Endothelial cell (in vitro differentiated cells): ENCODE measurements around the gene TEDC1. TPM values are rescaled to one million over a fixed set of nuclear protein-coding genes. Genes with fewer than 3 reads are reported as not detected.
A peak's percentile ranks its signal among the peaks of the same experiment; 100 is the strongest.

ENCODE experiments used
- DNase-seq: peaks from one replicate; pipeline ENCODE4 v3.0.0; 2021; ENCODE audit warnings: low spot score
- H3K27ac Mint-ChIP-seq: one replicate; pipeline ENCODE4 v1.8.0; 2021; ENCODE audit warnings: mixed read lengths, inconsistent platforms; ENCODE audit not compliant: unreplicated experiment
- H3K27me3 Mint-ChIP-seq: one replicate; pipeline ENCODE4 v1.8.0; 2021; ENCODE audit warnings: mild to moderate bottlenecking, moderate library complexity, mixed read lengths, inconsistent platforms; ENCODE audit not compliant: unreplicated experiment
- H3K36me3 Mint-ChIP-seq: one replicate; pipeline ENCODE4 v1.8.0; 2021; ENCODE audit warnings: mild to moderate bottlenecking, low read depth, mixed read lengths, inconsistent platforms; ENCODE audit not compliant: unreplicated experiment
- H3K4me1 Mint-ChIP-seq: one replicate; pipeline ENCODE4 v1.8.0; 2021; ENCODE audit warnings: mild to moderate bottlenecking, mixed read lengths, inconsistent platforms; ENCODE audit not compliant: unreplicated experiment
- H3K4me3 Mint-ChIP-seq: one replicate; pipeline ENCODE4 v1.8.0; 2021; ENCODE audit warnings: mild to moderate bottlenecking, mixed read lengths, inconsistent platforms; ENCODE audit not compliant: unreplicated experiment
- H3K9me3 Mint-ChIP-seq: one replicate; pipeline ENCODE4 v1.8.0; 2021; ENCODE audit warnings: mixed read lengths, inconsistent platforms; ENCODE audit not compliant: unreplicated experiment
- total RNA-seq: library from RNA; stranded (reverse); fragmentation: NEBNext Ultra II Directional; extraction: Animal tissue kit (Norgen Biotek cat#: 25700); gene quantifications from one replicate; pipeline ENCODE4 v1.2.1, GENCODE V29; 2021; ENCODE audit not compliant: unreplicated experiment
- TF ChIP-seq, protein P1 (sequence below): fragments of 200-600 bp; sonication (generic); IDR thresholded peaks from one replicate; pipeline ENCODE4 v1.5.0; 2021; ENCODE audit warnings: antibody characterized with exemption; ENCODE audit not compliant: unreplicated experiment

TEDC1 gene
- total RNA-seq, 1 donor from 2014 or later = 11.5 TPM

DNA sequence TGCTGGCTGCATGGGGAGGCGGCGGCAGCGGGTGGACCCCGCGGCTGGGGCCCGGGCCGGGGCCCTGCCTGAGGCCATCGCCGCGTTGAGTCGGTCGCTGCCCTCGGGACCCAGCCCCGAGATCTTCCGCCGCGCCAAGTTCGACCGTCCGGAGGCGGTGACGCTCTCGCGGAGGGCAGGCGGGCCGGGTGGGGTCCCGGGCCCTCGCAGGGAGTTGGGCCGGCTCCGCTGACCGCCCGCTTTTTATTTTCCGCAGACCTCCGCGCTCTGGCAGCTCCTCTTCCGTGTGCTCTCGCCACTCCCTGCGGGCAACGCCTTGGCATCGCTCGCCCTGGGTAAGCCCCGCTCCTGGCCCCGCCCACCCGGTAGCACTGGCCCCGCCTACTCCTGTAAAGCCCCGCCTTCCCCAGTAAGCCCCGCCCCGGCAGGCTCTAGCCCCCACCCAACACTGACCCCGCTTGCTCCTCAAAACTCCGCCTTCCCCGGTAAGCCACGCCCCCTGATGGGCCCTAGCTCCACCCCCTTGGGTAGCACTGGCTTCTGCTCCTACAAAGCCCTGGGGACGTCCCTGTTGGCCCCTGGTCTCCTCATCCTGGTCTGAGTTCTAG is 424 bp downstream of the TEDC1 start:
- DNase-seq = peak; percentile 79
- H3K36me3 Mint-ChIP-seq = no peaks in the 10 kb centered on the region
- peak overlapping the region; percentile 83 for H3K27ac Mint-ChIP-seq
- H3K27me3 Mint-ChIP-seq = peaks cover 23% of the 10 kb centered on the region
- H3K9me3 Mint-ChIP-seq = no peaks in the 10 kb centered on the region
- TF ChIP-seq, protein P1, sequence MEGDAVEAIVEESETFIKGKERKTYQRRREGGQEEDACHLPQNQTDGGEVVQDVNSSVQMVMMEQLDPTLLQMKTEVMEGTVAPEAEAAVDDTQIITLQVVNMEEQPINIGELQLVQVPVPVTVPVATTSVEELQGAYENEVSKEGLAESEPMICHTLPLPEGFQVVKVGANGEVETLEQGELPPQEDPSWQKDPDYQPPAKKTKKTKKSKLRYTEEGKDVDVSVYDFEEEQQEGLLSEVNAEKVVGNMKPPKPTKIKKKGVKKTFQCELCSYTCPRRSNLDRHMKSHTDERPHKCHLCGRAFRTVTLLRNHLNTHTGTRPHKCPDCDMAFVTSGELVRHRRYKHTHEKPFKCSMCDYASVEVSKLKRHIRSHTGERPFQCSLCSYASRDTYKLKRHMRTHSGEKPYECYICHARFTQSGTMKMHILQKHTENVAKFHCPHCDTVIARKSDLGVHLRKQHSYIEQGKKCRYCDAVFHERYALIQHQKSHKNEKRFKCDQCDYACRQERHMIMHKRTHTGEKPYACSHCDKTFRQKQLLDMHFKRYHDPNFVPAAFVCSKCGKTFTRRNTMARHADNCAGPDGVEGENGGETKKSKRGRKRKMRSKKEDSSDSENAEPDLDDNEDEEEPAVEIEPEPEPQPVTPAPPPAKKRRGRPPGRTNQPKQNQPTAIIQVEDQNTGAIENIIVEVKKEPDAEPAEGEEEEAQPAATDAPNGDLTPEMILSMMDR = no peak
- H3K4me1 Mint-ChIP-seq = peaks cover 2% of the 10 kb centered on the region
- H3K4me3 Mint-ChIP-seq = peak overlapping the region; percentile 85

- Mint-ChIP-seq H3K27me3 (peaks cover 21% of the 10 kb centered on the region), H3K9me3 (no peaks in the 10 kb centered on the region), H3K36me3 (no peaks in the 10 kb centered on the region), H3K27ac (peak overlapping the region; percentile 83), H3K4me1 (peaks cover 2% of the 10 kb centered on the region), H3K4me3 (peak overlapping the region; percentile 83)
- TF ChIP-seq, protein P1 = no peak
- no peak for DNase-seq
Observed at GRCh38 chr14:105492031-105492970, 1.3 kb downstream of the TEDC1 start.

- Mint-ChIP-seq H3K9me3 (no peaks in the 10 kb centered on the region), H3K4me1 (peaks cover 2% of the 10 kb centered on the region), H3K27ac (no peak overlapping the region), H3K4me3 (no peak overlapping the region), H3K36me3 (no peaks in the 10 kb centered on the region), H3K27me3 (peaks cover 16% of the 10 kb centered on the region)
- DNase-seq = no peak
- TF ChIP-seq, protein P1 = no peak
Observed at GRCh38 chr14:105492971-105493871, 2.2 kb downstream of the TEDC1 start.

GRCh38 chr14:105493921-105494605 is 3.0 kb downstream of the TEDC1 start:
- no peak overlapping the region for H3K4me3 Mint-ChIP-seq
- TF ChIP-seq, protein P1 = no peak
- no peak overlapping the region for H3K27ac Mint-ChIP-seq
- peaks cover 16% of the 10 kb centered on the region for H3K27me3 Mint-ChIP-seq
- no peak for DNase-seq
- peaks cover 2% of the 10 kb centered on the region for H3K4me1 Mint-ChIP-seq
- no peaks in the 10 kb centered on the region for H3K9me3 Mint-ChIP-seq
- H3K36me3 Mint-ChIP-seq = no peaks in the 10 kb centered on the region
